Embryonic facial prominence (tissue), 1 donor: Measurements from ENCODE around the gene IFI44L.

Experiments used
- DNase-seq: peaks from one replicate; pipeline ENCODE4 v3.0.0-alpha.2; 2016; ENCODE audit errors: extremely low spot score

The IFI44L gene

DNA sequence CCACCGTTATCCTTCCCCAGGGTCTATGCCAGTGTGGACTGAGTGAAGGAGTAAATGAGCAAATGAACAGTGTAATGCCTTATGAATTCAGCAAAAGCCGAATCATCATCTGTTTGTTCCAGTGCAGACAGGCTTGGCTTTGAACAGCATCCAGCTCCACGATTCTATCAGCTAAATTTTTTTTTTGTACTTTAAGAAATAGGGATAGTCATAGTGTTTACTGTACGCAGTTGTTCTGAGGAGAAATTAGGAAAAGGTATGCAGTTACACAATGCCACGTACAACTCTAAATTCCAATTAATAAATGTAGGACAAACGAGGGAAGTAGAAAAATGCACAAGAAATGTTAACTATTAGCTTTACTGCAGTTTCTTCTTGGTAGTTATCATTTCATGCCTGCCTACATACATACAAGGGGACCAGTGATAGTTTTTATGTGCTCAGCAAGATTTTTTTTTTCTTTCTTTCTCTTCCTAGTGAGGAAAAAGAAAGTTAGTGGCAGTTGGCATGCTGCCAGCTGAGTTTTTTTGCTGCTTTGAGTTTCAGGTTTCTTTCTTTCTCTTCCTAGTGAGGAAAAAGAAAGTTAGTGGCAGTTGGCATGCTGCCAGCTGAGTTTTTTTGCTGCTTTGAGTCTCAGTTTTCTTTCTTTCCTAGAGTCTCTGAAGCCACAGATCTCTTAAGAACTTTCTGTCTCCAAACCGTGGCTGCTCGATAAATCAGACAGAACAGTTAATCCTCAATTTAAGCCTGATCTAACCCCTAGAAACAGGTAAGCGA is at the start of gene IFI44L:
Gene IFI44L (plus strand): TSS at position 646 of the 777 bp plus-strand sequence. CDS start 7,468 bp downstream, outside the sequence.
- peak; percentile 22 for DNase-seq

DNA sequence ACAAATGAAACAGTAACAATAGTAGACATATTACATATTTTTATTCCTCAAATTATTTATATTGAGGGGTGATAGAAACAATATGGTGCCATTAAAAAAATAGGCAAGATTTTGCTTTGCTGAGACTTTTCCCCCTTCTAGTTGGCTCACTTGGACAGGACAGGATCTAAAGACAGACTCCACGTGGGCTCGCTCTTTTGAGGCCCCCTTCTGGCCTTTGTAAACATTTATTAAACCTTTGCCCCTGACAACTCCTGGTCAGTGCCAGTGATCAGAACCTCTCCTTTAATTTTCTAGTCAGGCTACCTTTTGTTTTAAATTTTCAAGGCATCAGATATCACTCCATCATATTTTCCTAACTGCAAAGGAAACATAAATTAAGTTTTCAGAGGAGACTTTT is 49.7 kb upstream of the IFI44L start:
- no peak for DNase-seq

DNA sequence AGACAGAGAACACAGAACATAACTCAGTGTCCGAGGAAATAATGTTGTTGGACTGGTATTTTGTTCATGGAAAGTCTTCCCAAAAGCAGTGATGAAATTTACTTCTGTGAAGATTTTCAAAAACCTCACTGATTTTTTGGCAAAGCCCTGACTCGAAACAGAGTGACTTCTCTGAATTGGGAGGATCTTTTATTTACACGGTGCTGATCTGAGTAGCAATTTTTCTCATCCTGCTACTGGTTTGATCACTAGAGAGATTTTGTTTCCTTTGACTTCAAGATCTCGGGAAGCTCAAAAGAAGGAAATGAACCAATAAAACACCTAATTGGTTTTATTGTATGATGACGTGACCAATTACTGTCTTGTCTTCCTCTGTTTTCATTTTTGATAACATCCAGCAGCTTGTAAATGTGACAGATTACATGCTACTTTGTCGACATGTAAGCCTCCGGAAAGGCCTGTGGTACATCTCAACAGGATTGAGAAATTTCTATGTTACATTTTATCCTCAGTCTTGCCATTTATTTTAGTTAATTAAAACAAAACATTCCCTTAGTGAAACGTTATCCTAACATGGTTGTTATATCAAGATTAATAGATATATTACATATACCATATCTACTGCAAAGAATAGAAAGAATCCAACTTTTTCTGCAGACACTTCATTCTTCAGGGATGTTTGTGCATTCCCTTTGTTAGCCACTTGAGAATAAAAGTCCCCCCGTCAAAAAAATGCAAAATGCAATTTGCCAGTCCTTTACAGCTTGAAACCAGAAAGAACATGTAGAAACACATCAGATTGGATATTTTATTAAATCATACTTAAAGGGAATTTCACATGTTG is 42.8 kb upstream of the IFI44L start:
- no peak for DNase-seq

DNA sequence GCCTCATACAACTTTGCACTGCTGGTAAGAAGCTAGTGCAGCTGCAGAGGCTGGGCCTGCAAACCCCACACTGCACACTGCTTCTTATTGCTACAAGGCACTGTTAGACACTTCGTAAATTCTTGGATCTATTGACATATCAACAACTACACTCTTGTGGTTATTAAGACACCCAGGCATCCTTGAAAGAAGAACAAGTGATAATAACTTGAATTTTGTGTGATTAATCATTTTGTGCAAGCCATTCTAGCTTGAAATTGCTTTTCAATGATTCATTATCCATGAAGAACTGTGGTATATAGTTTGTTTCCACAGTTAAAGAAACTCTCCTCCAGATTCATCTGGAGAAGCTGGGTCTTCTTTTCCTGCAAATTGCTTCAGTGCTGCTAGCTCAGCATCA is 33.7 kb upstream of the IFI44L start:
- DNase-seq: no peak

DNA sequence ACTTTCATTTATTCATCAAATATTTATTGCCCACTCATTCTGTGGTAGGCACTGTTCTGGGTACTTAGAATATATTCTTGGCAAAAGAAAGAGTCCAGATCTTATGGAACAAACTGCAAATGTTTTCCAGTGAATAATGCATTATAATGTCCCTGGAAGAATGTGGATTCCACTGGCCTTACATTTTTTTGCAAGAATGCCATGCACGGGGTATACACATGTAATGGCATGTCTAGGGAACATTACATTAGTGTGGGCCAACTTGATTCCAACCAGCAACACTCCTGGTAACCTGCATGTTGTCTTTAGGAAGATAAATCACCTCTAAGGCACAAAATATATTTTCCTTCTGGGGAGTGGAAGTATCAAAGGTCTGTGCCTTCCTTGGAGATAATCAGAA is 33.0 kb upstream of the IFI44L start:
- no peak for DNase-seq

DNA sequence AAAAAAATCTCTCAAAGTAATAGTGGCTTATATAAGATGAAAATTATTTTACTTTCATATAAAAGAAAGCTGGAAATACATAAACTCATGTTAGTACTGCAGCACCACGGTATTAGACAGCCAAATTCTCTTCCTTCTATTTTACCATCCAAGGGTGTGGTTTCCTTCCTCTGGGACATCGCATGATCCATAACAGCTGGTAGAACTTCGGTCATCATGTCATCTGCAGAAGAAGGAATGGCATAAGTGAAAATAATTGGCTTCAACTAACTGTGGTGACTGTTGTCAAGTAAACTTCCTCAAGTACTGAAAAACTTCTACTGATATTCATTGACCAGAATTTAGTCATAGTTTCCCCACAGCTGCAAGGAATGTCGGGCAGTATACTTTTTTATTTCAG is 28.3 kb upstream of the IFI44L start:
- DNase-seq: no peak

DNA sequence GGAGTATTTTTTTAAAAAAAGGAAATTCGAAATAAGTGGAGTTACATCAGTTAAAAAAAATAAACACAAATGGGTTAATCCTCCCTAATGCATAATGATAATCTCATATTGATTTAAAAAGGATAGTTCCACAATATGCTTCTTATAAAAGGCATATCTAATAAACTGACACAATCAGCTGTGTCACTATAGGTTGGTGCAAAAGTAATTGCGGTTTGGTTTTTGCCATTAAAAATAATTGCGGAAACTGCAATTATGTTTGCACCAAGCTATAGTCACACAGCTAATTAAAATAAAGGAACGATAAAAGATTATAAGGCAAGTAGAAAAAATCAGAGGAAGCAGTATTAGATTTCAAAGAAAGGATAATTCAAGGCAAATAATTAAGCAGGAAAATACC is 21.0 kb upstream of the IFI44L start:
- DNase-seq: no peak

DNA sequence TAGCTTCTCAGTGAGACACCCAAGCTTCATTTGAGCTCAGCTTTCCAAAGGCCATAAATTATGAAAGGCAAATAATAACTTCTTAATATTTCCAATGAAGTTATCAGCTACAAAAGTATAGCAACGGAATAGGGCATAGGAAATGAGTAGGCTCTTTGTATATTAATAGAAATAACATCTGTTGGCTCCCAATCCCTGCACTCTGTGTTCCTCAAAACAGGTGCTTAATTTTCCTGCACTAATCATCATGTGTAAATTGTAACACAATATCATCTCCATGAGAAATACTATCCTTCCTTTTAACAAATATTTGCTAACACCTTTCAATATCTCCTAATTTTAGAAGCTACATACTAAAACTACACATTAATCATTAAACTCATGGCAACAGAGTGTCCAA is 19.2 kb upstream of the IFI44L start:
- DNase-seq: no peak

DNA sequence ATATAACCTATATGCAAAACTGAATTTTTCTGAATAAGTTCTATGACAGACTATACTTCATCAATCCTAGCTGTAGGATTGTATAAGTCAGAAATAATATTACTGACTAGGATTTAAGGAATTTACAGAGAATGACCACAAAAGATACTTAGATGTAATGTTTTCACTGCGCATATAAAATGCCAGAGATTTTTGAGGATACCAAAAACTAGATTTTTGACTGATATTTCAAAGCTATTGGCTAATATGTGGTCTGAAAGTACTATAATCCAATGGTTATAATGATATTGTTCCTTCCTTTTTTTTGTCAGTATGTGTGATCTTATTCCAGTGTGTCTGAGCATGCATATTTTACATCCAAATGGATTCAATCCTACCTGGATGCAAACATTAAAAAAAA is 17.0 kb upstream of the IFI44L start:
- no peak for DNase-seq

DNA sequence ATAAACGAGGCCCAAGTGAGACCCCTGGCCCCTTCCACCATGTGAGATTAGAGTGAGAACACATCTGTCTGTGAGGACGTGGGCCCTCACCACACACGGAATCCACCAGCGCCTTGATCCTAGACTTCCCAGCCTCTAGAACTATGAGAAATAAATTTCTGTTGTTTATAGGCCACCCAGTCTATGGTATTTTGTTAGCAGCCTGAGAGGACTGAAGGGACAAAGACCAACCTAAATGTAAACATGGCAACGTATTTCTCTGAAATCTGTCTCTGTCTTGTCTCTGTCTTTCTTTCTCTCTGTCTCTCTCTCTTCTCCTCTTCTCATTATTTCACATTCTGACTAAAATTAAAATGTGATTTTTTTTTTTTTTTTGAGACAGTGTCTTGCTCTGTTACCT is 15.6 kb upstream of the IFI44L start:
- no peak for DNase-seq

DNA sequence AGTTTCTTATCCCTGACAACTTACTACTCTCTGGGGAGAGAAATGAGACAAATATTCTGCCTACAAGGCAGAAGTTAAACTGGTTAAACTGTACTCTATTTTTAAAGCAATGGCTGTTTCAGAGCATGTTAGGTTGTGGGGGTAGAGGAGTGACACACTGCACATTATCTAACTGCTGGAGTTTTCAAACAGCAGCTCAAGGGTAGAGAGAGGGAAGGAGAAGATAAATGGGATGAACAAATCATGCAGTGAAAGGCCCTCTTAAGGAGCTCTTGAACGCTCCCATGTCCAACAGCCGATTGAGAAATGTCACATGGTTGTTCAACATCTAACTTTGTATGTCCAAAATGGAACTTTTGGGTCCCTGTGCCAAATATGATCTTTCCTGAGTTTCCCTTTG is 14.0 kb upstream of the IFI44L start:
- DNase-seq: no peak

DNA sequence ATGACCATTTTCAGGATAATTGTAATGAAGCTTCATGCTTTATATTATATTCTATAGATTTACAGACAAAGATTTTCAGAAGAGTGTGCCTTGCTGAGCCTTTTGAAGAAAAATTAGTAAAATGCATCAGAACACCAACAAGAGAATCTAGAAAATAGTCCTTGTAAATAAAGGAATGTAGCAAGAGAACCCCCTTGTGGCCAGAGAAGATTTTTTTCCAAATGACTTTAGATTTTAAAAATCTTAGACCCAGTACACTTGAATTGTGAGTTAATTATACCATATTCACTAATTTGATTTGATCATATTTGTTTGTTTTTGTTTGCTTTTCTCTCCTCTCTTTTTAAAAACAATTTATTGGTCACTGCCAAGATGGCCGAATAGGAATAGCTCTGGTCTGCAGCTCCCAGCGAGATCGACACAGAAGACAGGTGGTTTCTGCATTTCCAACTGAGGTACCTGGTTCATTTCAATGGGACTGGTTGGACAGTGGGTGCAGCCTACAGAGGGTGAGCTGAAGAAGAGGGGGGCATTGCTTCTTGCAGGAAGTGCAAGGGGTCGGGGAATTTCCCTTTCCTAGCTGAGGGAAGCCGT is 12.8 kb upstream of the IFI44L start:
- peak; percentile 66 for DNase-seq

DNA sequence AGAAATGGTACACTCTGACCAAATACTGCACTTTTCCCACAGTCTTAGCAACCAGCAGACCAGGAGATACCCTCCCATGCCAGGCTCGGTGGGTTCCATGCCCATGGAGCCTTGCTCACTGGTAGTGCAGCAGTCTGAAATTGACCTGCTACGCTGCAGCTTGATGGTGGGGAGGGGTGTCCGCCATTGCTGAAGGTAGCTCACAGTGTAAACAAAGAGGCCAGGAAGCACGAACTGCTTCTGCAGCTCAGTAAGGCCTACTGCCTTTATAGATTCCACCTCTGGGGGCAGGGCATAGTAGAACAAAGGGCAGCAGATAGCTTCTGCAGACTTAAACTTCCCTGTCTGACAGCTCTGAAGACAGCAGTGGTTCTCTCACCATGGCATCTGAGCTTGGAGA is 12.3 kb upstream of the IFI44L start:
- DNase-seq: no peak

DNA sequence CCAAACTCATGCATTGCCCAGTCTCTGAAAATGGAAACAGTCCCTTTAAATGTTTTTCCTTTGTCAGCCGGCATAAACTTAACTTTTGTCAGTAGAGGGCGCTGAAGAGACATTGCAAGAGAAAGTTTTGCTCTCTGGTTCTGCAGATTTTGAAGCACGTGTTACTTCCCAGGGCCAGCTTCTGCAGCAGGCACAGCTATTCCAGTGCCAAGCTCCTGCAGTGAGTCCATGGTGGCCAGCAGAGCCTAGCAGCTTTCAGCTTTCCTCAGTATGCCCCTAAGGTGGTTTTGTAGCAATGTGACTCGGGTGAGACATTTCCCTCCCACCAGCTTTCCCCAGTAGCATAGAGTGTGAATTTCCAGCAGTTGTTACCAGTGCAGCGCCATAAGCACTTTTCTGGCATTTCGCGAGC is 2.6 kb upstream of the IFI44L start:
- peak; percentile 63 for DNase-seq

DNA sequence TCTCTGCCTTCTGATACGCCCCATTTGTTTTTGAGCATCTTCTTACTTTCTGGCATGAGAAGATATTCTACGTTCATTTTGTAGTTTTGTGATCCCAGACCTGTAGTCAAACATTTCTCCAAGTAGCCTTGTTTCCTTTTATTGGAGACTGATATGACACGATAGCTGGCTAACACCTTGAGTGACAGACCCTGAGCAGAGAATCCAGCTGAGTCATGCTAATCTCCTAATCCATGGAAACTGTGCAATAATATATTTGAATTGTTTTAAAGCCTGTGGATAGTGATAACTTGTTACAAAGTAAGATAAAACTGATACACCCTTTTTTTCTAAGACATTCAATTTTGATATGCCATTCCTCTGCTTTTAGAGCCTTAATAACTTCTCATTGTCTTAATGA is 1.2 kb upstream of the IFI44L start:
- DNase-seq: no peak

DNA sequence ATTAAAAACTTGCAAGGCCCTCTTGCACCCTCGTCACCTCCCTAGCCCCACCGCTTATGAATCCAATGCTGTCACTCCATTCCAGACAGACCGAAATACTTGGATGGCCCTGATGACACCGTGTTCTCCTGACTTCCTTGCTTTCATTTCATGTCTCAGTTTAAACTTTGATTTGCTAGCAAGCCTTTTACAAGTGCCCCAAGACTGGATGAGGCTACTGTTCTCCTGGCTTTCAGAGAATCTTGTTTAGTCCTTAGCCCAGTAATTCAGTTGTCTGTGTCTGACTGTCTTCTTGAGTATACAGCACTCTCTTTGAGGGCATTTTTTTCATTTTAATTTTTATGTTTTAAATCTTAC is 824 bp upstream of the IFI44L start:
- DNase-seq: no peak

DNA sequence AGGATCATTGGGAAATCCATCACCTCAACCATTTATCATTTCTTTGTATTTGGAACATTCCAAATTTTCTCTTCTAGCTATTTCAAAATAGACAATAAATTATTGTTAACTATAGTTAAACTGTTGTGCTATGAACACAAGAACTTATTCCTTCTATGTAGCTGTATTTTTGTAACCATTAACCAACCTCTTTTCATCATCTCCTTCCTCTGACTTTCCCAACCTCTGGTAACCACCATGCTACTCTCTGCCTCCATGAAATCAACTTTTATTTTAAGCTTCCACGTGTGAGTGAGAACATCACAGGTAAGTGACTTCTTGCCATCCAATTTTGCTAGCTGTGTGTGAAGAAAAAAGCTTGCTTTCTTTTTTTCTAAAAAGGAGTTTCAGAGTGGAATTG is 418 bp downstream of the IFI44L start:
- DNase-seq: no peak

DNA sequence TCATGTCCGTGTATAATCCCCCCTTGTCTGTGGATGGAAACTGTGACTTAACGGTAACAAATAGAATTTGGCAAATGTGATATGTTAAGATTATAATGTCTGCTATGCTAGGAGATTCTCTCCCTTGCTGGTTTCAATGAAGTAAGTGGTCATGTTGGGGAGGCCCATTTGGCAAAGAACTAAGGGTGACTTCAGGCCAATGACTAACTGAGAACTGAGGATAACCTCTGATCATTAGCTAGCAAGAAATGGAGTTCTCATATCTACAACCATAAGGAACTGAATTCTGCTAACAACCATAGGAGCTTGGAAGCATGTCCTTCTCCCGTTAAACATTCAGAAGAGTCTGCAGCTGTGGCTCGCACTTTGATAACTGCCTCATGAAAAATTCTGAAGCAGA is 2.3 kb downstream of the IFI44L start:
- no peak for DNase-seq

DNA sequence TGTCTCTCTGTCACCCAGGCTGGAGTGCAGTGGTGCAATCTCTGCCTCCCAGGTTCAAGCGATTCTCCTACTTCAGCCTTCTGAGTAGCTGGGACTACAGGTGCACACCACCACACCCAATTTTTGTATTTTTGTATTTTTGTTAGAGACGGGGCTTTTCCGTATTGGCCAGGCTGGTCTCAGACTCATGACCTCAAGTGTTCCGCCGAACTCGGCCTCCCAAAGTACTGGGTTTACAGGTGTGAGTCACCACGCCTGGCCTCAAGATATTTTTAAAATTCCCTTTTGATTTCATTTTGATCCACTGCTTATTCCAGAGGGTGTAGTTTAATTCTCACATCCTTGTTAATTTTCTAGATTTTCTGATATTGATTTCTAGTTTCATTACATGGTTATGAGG is 3.8 kb downstream of the IFI44L start:
- no peak for DNase-seq

DNA sequence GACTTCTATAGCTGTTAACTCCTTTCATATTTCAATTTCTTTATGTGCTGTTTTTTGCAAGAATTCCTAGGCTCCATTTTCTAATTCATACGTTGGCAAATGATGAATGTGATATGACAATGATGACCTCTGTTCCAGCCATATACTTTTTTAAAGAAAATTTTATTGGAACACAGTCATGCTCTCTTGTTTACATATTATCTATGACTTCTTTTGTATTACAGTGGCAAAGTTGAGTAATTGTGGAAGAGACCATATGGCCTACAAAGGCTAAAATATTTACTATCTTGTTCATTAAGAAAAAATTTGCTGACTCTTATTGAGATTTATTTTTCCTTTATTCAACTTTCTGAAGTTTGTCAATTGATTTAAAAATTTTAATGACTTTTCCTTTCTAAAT is 7.1 kb downstream of the IFI44L start:
- no peak for DNase-seq

DNA sequence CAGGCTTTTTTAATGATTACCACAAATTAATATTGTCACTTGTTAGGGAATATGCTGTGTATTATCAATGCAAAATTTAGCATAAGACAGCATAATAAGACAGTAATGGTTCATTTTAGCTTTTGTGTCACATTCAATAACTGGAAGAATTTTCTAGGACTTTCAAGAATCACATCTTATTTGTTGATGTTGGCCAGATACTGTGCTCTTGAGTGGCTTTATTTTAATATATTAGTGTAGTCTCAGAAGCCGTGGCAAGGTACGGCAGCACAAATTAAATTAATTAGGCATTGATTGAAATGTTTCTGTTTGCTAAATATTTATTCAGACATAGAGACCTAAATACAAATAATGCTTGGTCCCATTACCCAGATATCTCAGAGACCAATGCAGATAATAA is 10.4 kb downstream of the IFI44L start:
- no peak for DNase-seq

DNA sequence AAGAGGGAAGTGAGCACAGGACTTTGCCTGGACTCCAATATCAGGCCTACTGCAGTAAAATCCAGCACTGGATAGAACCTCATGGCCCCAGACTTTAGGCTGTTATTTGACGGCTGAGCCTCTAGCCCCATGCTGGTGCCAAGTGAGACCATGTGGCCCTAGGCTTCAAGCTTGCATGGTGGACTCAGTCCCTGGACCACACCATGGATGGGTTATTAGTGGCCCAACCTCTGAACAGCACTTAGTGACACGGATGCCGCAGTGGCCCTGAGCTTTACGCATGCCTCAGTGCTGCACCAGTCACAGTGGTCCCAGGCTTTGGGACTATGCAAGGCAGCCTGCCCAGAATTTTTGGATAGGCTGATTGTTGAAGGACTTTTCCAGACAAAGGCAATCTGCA is 13.0 kb downstream of the IFI44L start:
- no peak for DNase-seq

DNA sequence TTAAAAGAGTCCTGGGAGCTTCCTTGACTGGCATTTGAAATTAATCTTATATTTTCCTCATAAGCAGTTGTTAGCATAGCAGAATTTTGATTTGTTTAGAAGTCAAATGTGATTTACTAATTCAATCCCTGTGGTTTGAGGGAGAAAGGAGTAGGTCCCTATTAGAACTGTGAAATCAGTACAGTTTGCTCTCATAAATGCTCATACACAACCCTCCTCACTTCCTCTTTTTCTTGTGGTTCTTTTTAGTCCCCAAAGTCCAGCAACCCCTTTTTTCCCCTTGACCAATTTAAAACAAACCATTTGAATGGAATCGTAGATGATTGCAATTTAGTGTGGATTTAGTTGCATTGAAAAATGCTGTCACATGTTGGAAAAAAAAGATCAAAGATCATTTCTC is 20.2 kb downstream of the IFI44L start:
- no peak for DNase-seq
